A549 (cell line): ENCODE results near the gene SPTBN4.

ENCODE experiments used
- CBX8 ChIP-seq: fragments of 200-600 bp; sonication (generic); IDR thresholded peaks from 2 replicates; pipeline ENCODE4 v1.6.1; 2016
- CTCF ChIP-seq: fragments of >200 bp; sonication (Bioruptor Twin); formaldehyde crosslinking; IDR thresholded peaks from 3 replicates; pipeline ENCODE4 v1.5.1; 2016
- HDAC2 ChIP-seq: fragments of 200-600 bp; sonication (generic); IDR thresholded peaks from 2 replicates; pipeline ENCODE4 v1.6.1; 2016
- HOXA7 ChIP-seq: fragments of 250-450 bp; sonication (Bioruptor Pico); IDR thresholded peaks from 2 replicates; pipeline ENCODE4 v1.5.0; 2020; ENCODE audit warnings: mild to moderate bottlenecking, moderate library complexity
- JUN ChIP-seq, 2 experiments: fragments of >200 bp; sonication (Bioruptor Twin); formaldehyde crosslinking; IDR thresholded peaks; 2 replicates in 1 of 2; 3 replicates in 1 of 2; pipeline ENCODE4 v1.6.1; 2016 to 2017
- KDM1A ChIP-seq: fragments of 200-600 bp; sonication (generic); IDR thresholded peaks from 2 replicates; pipeline ENCODE4 v1.6.1; 2016; ENCODE audit warnings: low read depth, mild to moderate bottlenecking

GRCh38 chr19:40565355-40565754 lies 98.6 kb downstream of the SPTBN4 start:
- TF ChIP-seq HOXA7 (no peak), CTCF (no peak), HDAC2 (no peak), JUN (IDR thresholded peaks at IDR 0.05) (no peak), CBX8 (no peak), KDM1A (no peak)
